ENCODE data around the gene POLD3. TPM values are rescaled to one million over a fixed set of nuclear protein-coding genes. Genes with fewer than 3 reads are reported as not detected.

The POLD3 gene
- total RNA-seq, 5 donors from 2014 or later (not counting 1 experiment from before 2014, with no cell fraction given), result 10.8 to 16.2 (median 14.3) TPM

DNA sequence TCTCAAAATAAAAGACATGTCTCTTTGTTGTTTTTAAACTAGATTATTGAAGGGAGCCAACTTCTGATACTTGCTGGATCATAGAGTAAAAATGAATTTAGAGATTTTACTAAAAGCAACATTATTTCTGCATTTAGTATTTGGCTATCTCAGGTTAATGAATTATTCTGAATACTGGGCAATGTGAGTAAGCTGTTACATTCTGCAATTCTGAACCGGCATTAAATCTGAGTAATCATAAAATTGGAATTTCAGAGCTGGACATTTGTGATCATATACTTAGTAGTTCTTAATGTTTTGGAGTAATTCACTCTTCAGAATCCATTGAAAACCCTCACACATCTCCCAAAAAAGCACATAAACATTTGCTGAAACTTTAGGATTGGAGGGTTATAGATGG, 11.5 kb downstream of the POLD3 start:
- ChIA-PET CTCF (no interaction called here), POLR2A (interaction anchor here in 1 of 2 donors (0.6 kb wide), 1 partner anchor 166 kb away, joined by 3 read pairs; no protein-coding TSS in a partner anchor)

GRCh38 chr11:74604311-74604710, 11.9 kb downstream of the POLD3 start:
- peaks cover 2 to 27% of the 10 kb centered on the region in 2 donors for H3K36me3 ChIP-seq (ENCODE audit: control insufficient read depth in 2 of 2, extremely low read depth in 1 of 2, insufficient read depth in 1 of 2, low read length in 1 of 2)
- no peak overlapping the region for H3K4me3 ChIP-seq (ENCODE audit: control insufficient read depth in 1 of 2, extremely low read depth in 1 of 2, low read length in 1 of 2)
- H3K36me3 Mint-ChIP-seq, result peaks cover 19% of the 10 kb centered on the region
- H3K27me3 Mint-ChIP-seq, result no peaks in the 10 kb centered on the region
- DNase-seq (no peak), ATAC-seq (replicated peaks in 1 of 4) (no peak)
- H3K4me1 ChIP-seq (ENCODE audit: control insufficient read depth in 1 of 2, extremely low read depth in 1 of 2, insufficient read depth in 2 of 2, low read length in 2 of 2), result no peaks in the 10 kb centered on the region
- no peak overlapping the region for H3K4me3 Mint-ChIP-seq
- H3K4me1 Mint-ChIP-seq, result no peaks in the 10 kb centered on the region
- H3K27ac Mint-ChIP-seq, result no peak overlapping the region
- ChIA-PET CTCF (no interaction called here), POLR2A (interaction anchor here in 1 of 2 donors (0.6 kb wide), 1 partner anchor 166 kb away, joined by 3 read pairs; no protein-coding TSS in a partner anchor)
- no peak overlapping the region for H3K27ac ChIP-seq (ENCODE audit: low read length)
- H3K9me3 Mint-ChIP-seq, result no peaks in the 10 kb centered on the region
- no peaks in the 10 kb centered on the region for H3K27me3 ChIP-seq (replicated peaks in 1 of 2; ENCODE audit: control insufficient read depth in 2 of 2, extremely low read depth in 1 of 2, insufficient read depth in 2 of 2, low read length in 1 of 2)
- no peaks in the 10 kb centered on the region for H3K9me3 ChIP-seq

More for the DNA sequence above, 11.5 kb downstream of the POLD3 start:
- Histone ChIP-seq H3K27ac (ENCODE audit: low read length) (no peak overlapping the region), H3K9me3 (no peaks in the 10 kb centered on the region), H3K4me3 (ENCODE audit: control insufficient read depth in 1 of 2, extremely low read depth in 1 of 2, low read length in 1 of 2) (no peak overlapping the region), H3K36me3 (ENCODE audit: control insufficient read depth in 2 of 2, extremely low read depth in 1 of 2, insufficient read depth in 1 of 2, low read length in 1 of 2) (peaks cover 2 to 31% of the 10 kb centered on the region in 2 donors), H3K27me3 (replicated peaks in 1 of 2; ENCODE audit: control insufficient read depth in 2 of 2, extremely low read depth in 1 of 2, insufficient read depth in 2 of 2, low read length in 1 of 2) (no peaks in the 10 kb centered on the region), H3K4me1 (ENCODE audit: control insufficient read depth in 1 of 2, extremely low read depth in 1 of 2, insufficient read depth in 2 of 2, low read length in 2 of 2) (no peaks in the 10 kb centered on the region)
- Mint-ChIP-seq H3K9me3 (no peaks in the 10 kb centered on the region), H3K27ac (no peak overlapping the region), H3K4me1 (no peaks in the 10 kb centered on the region), H3K27me3 (no peaks in the 10 kb centered on the region), H3K4me3 (no peak overlapping the region), H3K36me3 (peaks cover 19% of the 10 kb centered on the region)
- DNase-seq, result no peak
- no peak for ATAC-seq (replicated peaks in 1 of 4)
- WGBS (ENCODE audit: insufficient coverage), result no CpG with 5 or more reads among the region's 1 CpG

GRCh38 chr11:74605403-74605802, 13.0 kb downstream of the POLD3 start:
- H3K36me3 Mint-ChIP-seq, result peaks cover 21% of the 10 kb centered on the region
- ChIA-PET CTCF (no interaction called here), POLR2A (no interaction called here)
- 100% methylated on average over 3 of the region's 5 CpGs for WGBS (ENCODE audit: insufficient coverage)
- no peak overlapping the region for H3K27ac ChIP-seq (ENCODE audit: low read length)
- peaks cover 2 to 23% of the 10 kb centered on the region in 2 donors for H3K36me3 ChIP-seq (ENCODE audit: control insufficient read depth in 2 of 2, extremely low read depth in 1 of 2, insufficient read depth in 1 of 2, low read length in 1 of 2)
- H3K9me3 Mint-ChIP-seq, result no peaks in the 10 kb centered on the region
- no peak overlapping the region for H3K27ac Mint-ChIP-seq
- H3K9me3 ChIP-seq, result no peaks in the 10 kb centered on the region
- no peaks in the 10 kb centered on the region for H3K27me3 ChIP-seq (replicated peaks in 1 of 2; ENCODE audit: control insufficient read depth in 2 of 2, extremely low read depth in 1 of 2, insufficient read depth in 2 of 2, low read length in 1 of 2)
- no peaks in the 10 kb centered on the region for H3K4me1 ChIP-seq (ENCODE audit: control insufficient read depth in 1 of 2, extremely low read depth in 1 of 2, insufficient read depth in 2 of 2, low read length in 2 of 2)
- peaks cover 0 to 3% (median 0%) of the 10 kb centered on the region in 3 donors for H3K4me1 Mint-ChIP-seq
- no peak overlapping the region for H3K4me3 Mint-ChIP-seq
- H3K27me3 Mint-ChIP-seq, result no peaks in the 10 kb centered on the region
- no peak for ATAC-seq (replicated peaks in 1 of 4)
- no peak overlapping the region for H3K4me3 ChIP-seq (ENCODE audit: control insufficient read depth in 1 of 2, extremely low read depth in 1 of 2, low read length in 1 of 2)
- DNase-seq, result no peak

GRCh38 chr11:74608431-74608830, 16.0 kb downstream of the POLD3 start:
- Mint-ChIP-seq H3K27me3 (no peaks in the 10 kb centered on the region), H3K9me3 (no peaks in the 10 kb centered on the region), H3K4me3 (no peak overlapping the region), H3K36me3 (peaks cover 21% of the 10 kb centered on the region), H3K27ac (no peak overlapping the region), H3K4me1 (peaks cover 0 to 3% (median 0%) of the 10 kb centered on the region in 3 donors)
- WGBS (ENCODE audit: insufficient coverage), result 96% methylated on average over 3 of the region's 4 CpGs
- Histone ChIP-seq H3K9me3 (no peaks in the 10 kb centered on the region), H3K4me1 (ENCODE audit: control insufficient read depth in 1 of 2, extremely low read depth in 1 of 2, insufficient read depth in 2 of 2, low read length in 2 of 2) (no peaks in the 10 kb centered on the region), H3K4me3 (ENCODE audit: control insufficient read depth in 1 of 2, extremely low read depth in 1 of 2, low read length in 1 of 2) (no peak overlapping the region), H3K27me3 (replicated peaks in 1 of 2; ENCODE audit: control insufficient read depth in 2 of 2, extremely low read depth in 1 of 2, insufficient read depth in 2 of 2, low read length in 1 of 2) (no peaks in the 10 kb centered on the region), H3K36me3 (ENCODE audit: control insufficient read depth in 2 of 2, extremely low read depth in 1 of 2, insufficient read depth in 1 of 2, low read length in 1 of 2) (peaks cover 0 to 27% of the 10 kb centered on the region in 2 donors), H3K27ac (ENCODE audit: low read length) (no peak overlapping the region)
- no peak for ATAC-seq (replicated peaks in 1 of 4)
- POLR2A ChIA-PET, result no interaction called here
- CTCF ChIA-PET, result no interaction called here
- DNase-seq, result no peak

GRCh38 chr11:74611369-74611861, 19.0 kb downstream of the POLD3 start:
- Histone ChIP-seq H3K27me3 (replicated peaks in 1 of 2; ENCODE audit: control insufficient read depth in 2 of 2, extremely low read depth in 1 of 2, insufficient read depth in 2 of 2, low read length in 1 of 2) (no peaks in the 10 kb centered on the region), H3K27ac (ENCODE audit: low read length) (no peak overlapping the region), H3K36me3 (ENCODE audit: control insufficient read depth in 2 of 2, extremely low read depth in 1 of 2, insufficient read depth in 1 of 2, low read length in 1 of 2) (peaks cover 2 to 31% of the 10 kb centered on the region in 2 donors), H3K9me3 (no peaks in the 10 kb centered on the region), H3K4me1 (ENCODE audit: control insufficient read depth in 1 of 2, extremely low read depth in 1 of 2, insufficient read depth in 2 of 2, low read length in 2 of 2) (no peaks in the 10 kb centered on the region), H3K4me3 (ENCODE audit: control insufficient read depth in 1 of 2, extremely low read depth in 1 of 2, low read length in 1 of 2) (no peak overlapping the region)
- WGBS (ENCODE audit: insufficient coverage), result no CpG with 5 or more reads among the region's 2 CpGs
- ATAC-seq (replicated peaks in 1 of 4), result no peak
- CTCF ChIA-PET, result no interaction called here
- no peaks in the 10 kb centered on the region for H3K9me3 Mint-ChIP-seq
- H3K4me1 Mint-ChIP-seq, result peaks cover 0 to 3% (median 0%) of the 10 kb centered on the region in 3 donors
- no peak overlapping the region for H3K27ac Mint-ChIP-seq
- H3K36me3 Mint-ChIP-seq, result peaks cover 12% of the 10 kb centered on the region
- H3K27me3 Mint-ChIP-seq, result no peaks in the 10 kb centered on the region
- DNase-seq, result no peak
- H3K4me3 Mint-ChIP-seq, result no peak overlapping the region
- POLR2A ChIA-PET, result no interaction called here

DNA sequence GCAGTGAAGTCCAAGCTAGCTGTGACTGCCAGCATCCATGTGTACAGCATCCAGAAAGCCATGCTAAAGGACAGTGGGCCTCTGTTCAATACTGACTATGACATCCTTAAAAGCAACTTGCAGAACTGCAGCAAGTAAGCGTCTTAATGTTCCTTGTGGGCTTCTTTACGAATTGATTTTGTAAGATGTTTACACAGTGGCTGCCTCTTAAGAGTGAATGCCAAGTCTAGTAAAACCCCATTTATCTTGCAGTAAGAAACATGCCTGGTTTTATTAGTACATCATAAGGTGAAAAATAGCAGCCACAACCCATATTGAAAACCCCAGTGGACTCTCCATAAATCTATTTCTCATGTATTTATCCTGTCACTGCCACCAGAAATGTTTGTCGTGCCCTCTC, 20.5 kb downstream of the POLD3 start:
- Histone ChIP-seq H3K27me3 (replicated peaks in 1 of 2; ENCODE audit: control insufficient read depth in 2 of 2, extremely low read depth in 1 of 2, insufficient read depth in 2 of 2, low read length in 1 of 2) (no peaks in the 10 kb centered on the region), H3K27ac (ENCODE audit: low read length) (no peak overlapping the region), H3K36me3 (ENCODE audit: control insufficient read depth in 2 of 2, extremely low read depth in 1 of 2, insufficient read depth in 1 of 2, low read length in 1 of 2) (peaks cover 10 to 31% of the 10 kb centered on the region in 2 donors), H3K4me1 (ENCODE audit: control insufficient read depth in 1 of 2, extremely low read depth in 1 of 2, insufficient read depth in 2 of 2, low read length in 2 of 2) (no peaks in the 10 kb centered on the region), H3K9me3 (no peaks in the 10 kb centered on the region), H3K4me3 (ENCODE audit: control insufficient read depth in 1 of 2, extremely low read depth in 1 of 2, low read length in 1 of 2) (no peak overlapping the region)
- POLR2A ChIA-PET, result no interaction called here
- Mint-ChIP-seq H3K4me3 (no peak overlapping the region), H3K4me1 (peaks cover 0 to 3% (median 0%) of the 10 kb centered on the region in 3 donors), H3K27me3 (no peaks in the 10 kb centered on the region), H3K9me3 (no peaks in the 10 kb centered on the region), H3K36me3 (peaks cover 17% of the 10 kb centered on the region), H3K27ac (no peak overlapping the region)
- no peak for ATAC-seq (replicated peaks in 1 of 4)
- WGBS (ENCODE audit: insufficient coverage), result 100% methylated on average over 1 of the region's 3 CpGs
- DNase-seq, result no peak
- CTCF ChIA-PET, result no interaction called here

GRCh38 chr11:74615311-74615710, 22.9 kb downstream of the POLD3 start:
- no peaks in the 10 kb centered on the region for H3K4me1 ChIP-seq (ENCODE audit: control insufficient read depth in 1 of 2, extremely low read depth in 1 of 2, insufficient read depth in 2 of 2, low read length in 2 of 2)
- Mint-ChIP-seq H3K4me1 (no peaks in the 10 kb centered on the region), H3K36me3 (peaks cover 28% of the 10 kb centered on the region), H3K9me3 (no peaks in the 10 kb centered on the region), H3K27me3 (no peaks in the 10 kb centered on the region), H3K4me3 (no peak overlapping the region), H3K27ac (no peak overlapping the region)
- no peak for DNase-seq
- no peak overlapping the region for H3K27ac ChIP-seq (ENCODE audit: low read length)
- 100% methylated on average over 1 of the region's 1 CpG for WGBS (ENCODE audit: insufficient coverage)
- ChIA-PET POLR2A (no interaction called here), CTCF (interaction anchor here in 1 of 2 donors (1.2 kb wide), 1 partner anchor 14 kb away, joined by 3 read pairs; no protein-coding TSS in a partner anchor)
- no peak for ATAC-seq (replicated peaks in 1 of 4)
- no peaks in the 10 kb centered on the region for H3K9me3 ChIP-seq
- peaks cover 12 to 46% of the 10 kb centered on the region in 2 donors for H3K36me3 ChIP-seq (ENCODE audit: control insufficient read depth in 2 of 2, extremely low read depth in 1 of 2, insufficient read depth in 1 of 2, low read length in 1 of 2)
- H3K4me3 ChIP-seq (ENCODE audit: control insufficient read depth in 1 of 2, extremely low read depth in 1 of 2, low read length in 1 of 2), result no peak overlapping the region
- no peaks in the 10 kb centered on the region for H3K27me3 ChIP-seq (replicated peaks in 1 of 2; ENCODE audit: control insufficient read depth in 2 of 2, extremely low read depth in 1 of 2, insufficient read depth in 2 of 2, low read length in 1 of 2)

Measured in T-cell (primary cell).